ENCODE measurements around the gene POC1A. TPM values are rescaled to one million over a fixed set of nuclear protein-coding genes. Genes with fewer than 3 reads are reported as not detected.

Gene POC1A
- total RNA-seq, 1 experiment from 2014 or later: 43.0 TPM

DNA sequence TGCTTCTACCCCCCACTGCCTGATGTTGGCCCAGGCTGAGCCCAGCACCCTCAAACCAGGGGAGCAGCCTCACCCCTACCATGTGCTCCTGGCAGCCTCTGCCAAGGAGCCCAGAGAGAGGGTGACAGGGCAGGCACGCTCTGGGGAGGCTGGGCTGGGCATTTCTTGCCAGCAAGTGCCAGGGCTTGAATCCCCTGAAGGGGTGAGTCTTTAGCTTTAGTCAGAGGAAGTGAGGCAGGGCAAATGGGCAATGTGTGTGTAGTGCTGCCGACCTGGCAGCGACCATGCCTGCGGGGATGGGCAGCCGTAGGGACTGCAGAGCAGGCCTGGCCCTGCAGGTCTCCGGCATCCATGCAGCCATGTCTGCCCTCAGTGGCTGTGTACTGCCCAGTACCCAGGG lies 116.0 kb downstream of the POC1A start:
- Histone ChIP-seq H3K9me2 (replicated peaks; ENCODE audit: low read length) (no peaks in the 10 kb centered on the region), H3K27me3 (ENCODE audit: low read length) (no peaks in the 10 kb centered on the region), H3K36me3 (ENCODE audit: low read depth, low read length) (no peaks in the 10 kb centered on the region), H3K4me2 (ENCODE audit: low read length) (0 out of 2 replicates have a peak overlapping the region, but pooled peaks have one; percentile 2), H3K4me1 (ENCODE audit: insufficient read depth, low read length) (peaks cover 19% of the 10 kb centered on the region), H3F3A (ENCODE audit: low read length, unreplicated experiment) (no peaks in the 10 kb centered on the region), H3K9me3 (ENCODE audit: low read length) (no peaks in the 10 kb centered on the region), H2AFZ (ENCODE audit: low read length) (peak overlapping the region; percentile 59), H3K79me2 (ENCODE audit: low read length) (no peaks in the 10 kb centered on the region), H3K9ac (ENCODE audit: low read length) (peak overlapping the region; percentile 36; the same call in 1 of the 2 replicates), H3K4me3 (ENCODE audit: low read length) (no peak overlapping the region), H4K20me1 (ENCODE audit: low read length) (no peaks in the 10 kb centered on the region), H3K27ac (ENCODE audit: low read length) (peak overlapping the region; percentile 53)
- peak; percentile 84 for ATAC-seq
- BruUV-seq (replicated peaks): no TSS peak
- ChIA-PET CTCF (interaction anchor here (1.0 to 2.4 kb wide), 3 partner anchors 15 to 37 kb away, joined by 3 to 15 read pairs (median 3); partner anchors contain the start of gene DUSP7), POLR2A (ENCODE audit: unreplicated experiment) (interaction anchor here (0.5 kb wide), 1 partner anchor 8 kb away, joined by 4 read pairs; no protein-coding TSS in a partner anchor)
- TF ChIP-seq EZH2 (IDR thresholded peaks at IDR 0.05; ENCODE audit: low read length, unreplicated experiment): no peak
- TF ChIP-seq EZH2phosphoT487 (IDR thresholded peaks at IDR 0.05; ENCODE audit: borderline replicate concordance, low read length): no peak
- TF ChIP-seq, protein P1, sequence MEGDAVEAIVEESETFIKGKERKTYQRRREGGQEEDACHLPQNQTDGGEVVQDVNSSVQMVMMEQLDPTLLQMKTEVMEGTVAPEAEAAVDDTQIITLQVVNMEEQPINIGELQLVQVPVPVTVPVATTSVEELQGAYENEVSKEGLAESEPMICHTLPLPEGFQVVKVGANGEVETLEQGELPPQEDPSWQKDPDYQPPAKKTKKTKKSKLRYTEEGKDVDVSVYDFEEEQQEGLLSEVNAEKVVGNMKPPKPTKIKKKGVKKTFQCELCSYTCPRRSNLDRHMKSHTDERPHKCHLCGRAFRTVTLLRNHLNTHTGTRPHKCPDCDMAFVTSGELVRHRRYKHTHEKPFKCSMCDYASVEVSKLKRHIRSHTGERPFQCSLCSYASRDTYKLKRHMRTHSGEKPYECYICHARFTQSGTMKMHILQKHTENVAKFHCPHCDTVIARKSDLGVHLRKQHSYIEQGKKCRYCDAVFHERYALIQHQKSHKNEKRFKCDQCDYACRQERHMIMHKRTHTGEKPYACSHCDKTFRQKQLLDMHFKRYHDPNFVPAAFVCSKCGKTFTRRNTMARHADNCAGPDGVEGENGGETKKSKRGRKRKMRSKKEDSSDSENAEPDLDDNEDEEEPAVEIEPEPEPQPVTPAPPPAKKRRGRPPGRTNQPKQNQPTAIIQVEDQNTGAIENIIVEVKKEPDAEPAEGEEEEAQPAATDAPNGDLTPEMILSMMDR (conservative IDR thresholded peaks at IDR 0.05; ENCODE audit: low read depth, low read length): no peak
- intact Hi-C loops (cut with micrococcal nuclease): no loop called here
- DNase-seq: peak; percentile 77

- ChIA-PET POLR2A (ENCODE audit: unreplicated experiment) (no interaction called here), CTCF (interaction anchor here (1.0 to 2.4 kb wide), 2 partner anchors 16 to 36 kb away, joined by 3 to 15 read pairs; no protein-coding TSS in a partner anchor)
- BruUV-seq (replicated peaks): no TSS peak
- DNase-seq (no peak), ATAC-seq (no peak)
- no peaks in the 10 kb centered on the region for H3K36me3 ChIP-seq (ENCODE audit: low read depth, low read length)
- intact Hi-C loops (cut with micrococcal nuclease): no loop called here
- H3K79me2 ChIP-seq (ENCODE audit: low read length): no peaks in the 10 kb centered on the region
- H3K9me2 ChIP-seq (replicated peaks; ENCODE audit: low read length): no peaks in the 10 kb centered on the region
- H3K9ac ChIP-seq (ENCODE audit: low read length): no peak overlapping the region
- no peaks in the 10 kb centered on the region for H4K20me1 ChIP-seq (ENCODE audit: low read length)
- TF ChIP-seq, protein P1 (conservative IDR thresholded peaks at IDR 0.05; ENCODE audit: low read depth, low read length): no peak
- TF ChIP-seq EZH2 (IDR thresholded peaks at IDR 0.05; ENCODE audit: low read length, unreplicated experiment): no peak
- TF ChIP-seq EZH2phosphoT487 (IDR thresholded peaks at IDR 0.05; ENCODE audit: borderline replicate concordance, low read length): no peak
- no peaks in the 10 kb centered on the region for H3F3A ChIP-seq (ENCODE audit: low read length, unreplicated experiment)
- no peak overlapping the region for H2AFZ ChIP-seq (ENCODE audit: low read length)
- no peak overlapping the region for H3K4me2 ChIP-seq (ENCODE audit: low read length)
- H3K4me3 ChIP-seq (ENCODE audit: low read length): no peak overlapping the region
- H3K4me1 ChIP-seq (ENCODE audit: insufficient read depth, low read length): peaks cover 19% of the 10 kb centered on the region
- no peaks in the 10 kb centered on the region for H3K9me3 ChIP-seq (ENCODE audit: low read length)
- H3K27me3 ChIP-seq (ENCODE audit: low read length): no peaks in the 10 kb centered on the region
- no peak overlapping the region for H3K27ac ChIP-seq (ENCODE audit: low read length)
Observed at GRCh38 chr3:52037291-52037690, 116.9 kb downstream of the POC1A start.

GRCh38 chr3:52036829-52037228 lies 117.4 kb downstream of the POC1A start:
- no peaks in the 10 kb centered on the region for H3K36me3 ChIP-seq (ENCODE audit: low read depth, low read length)
- TF ChIP-seq, protein P1 (conservative IDR thresholded peaks at IDR 0.05; ENCODE audit: low read depth, low read length): peak; percentile 39; the same call in 1 of the 2 replicates
- TF ChIP-seq EZH2 (IDR thresholded peaks at IDR 0.05; ENCODE audit: low read length, unreplicated experiment): no peak
- no peak for TF ChIP-seq EZH2phosphoT487 (IDR thresholded peaks at IDR 0.05; ENCODE audit: borderline replicate concordance, low read length)
- H3K9me2 ChIP-seq (replicated peaks; ENCODE audit: low read length): no peaks in the 10 kb centered on the region
- H3K27ac ChIP-seq (ENCODE audit: low read length): no peak overlapping the region
- intact Hi-C loops (cut with micrococcal nuclease): no loop called here
- H3K27me3 ChIP-seq (ENCODE audit: low read length): no peaks in the 10 kb centered on the region
- no peak overlapping the region for H2AFZ ChIP-seq (ENCODE audit: low read length)
- H3K9ac ChIP-seq (ENCODE audit: low read length): no peak overlapping the region
- no peaks in the 10 kb centered on the region for H3K9me3 ChIP-seq (ENCODE audit: low read length)
- no peak overlapping the region for H3K4me2 ChIP-seq (ENCODE audit: low read length)
- BruUV-seq (replicated peaks): no TSS peak
- CTCF ChIA-PET: interaction anchor here (0.6 to 2.4 kb wide), 4 partner anchors 14 to 184 kb away, joined by 3 to 15 read pairs (median 4); partner anchors contain the start of gene DUSP7
- no peaks in the 10 kb centered on the region for H3F3A ChIP-seq (ENCODE audit: low read length, unreplicated experiment)
- peaks cover 19% of the 10 kb centered on the region for H3K4me1 ChIP-seq (ENCODE audit: insufficient read depth, low read length)
- POLR2A ChIA-PET (ENCODE audit: unreplicated experiment): interaction anchor here (0.6 kb wide), 1 partner anchor 25 kb away, joined by 3 read pairs; no protein-coding TSS in a partner anchor
- H3K4me3 ChIP-seq (ENCODE audit: low read length): no peak overlapping the region
- peak; percentile 39 for DNase-seq
- H4K20me1 ChIP-seq (ENCODE audit: low read length): no peaks in the 10 kb centered on the region
- peak; percentile 51 for ATAC-seq
- H3K79me2 ChIP-seq (ENCODE audit: low read length): no peaks in the 10 kb centered on the region
